GM21619 (cell line): ENCODE data around the gene MYO3B.
"Not testable (repeated sequence)": the region's sequence is repeated elsewhere in the genome, so short reads cannot be mapped to it uniquely, and the experiment has no call there.

Source experiments
- ATAC-seq: cut with Tn5 transposase; IDR thresholded peaks from one replicate; pipeline ENCODE4 v1.9.1; 2021; ENCODE audit not compliant: unreplicated experiment

Gene MYO3B

GRCh38 chr2:170586571-170587095 is 408.7 kb downstream of the MYO3B start:
- no peak for ATAC-seq

- no peak for ATAC-seq
Observed at GRCh38 chr2:170587117-170587516, 409.2 kb downstream of the MYO3B start.

GRCh38 chr2:170587922-170588321 is 410.0 kb downstream of the MYO3B start:
- no peak for ATAC-seq

- ATAC-seq, result no peak
Observed at GRCh38 chr2:170588729-170589128, 410.8 kb downstream of the MYO3B start.

- ATAC-seq, result no peak
Observed at GRCh38 chr2:170596576-170596975, 418.6 kb downstream of the MYO3B start.

- no peak for ATAC-seq
Observed at GRCh38 chr2:170598067-170598395, 420.1 kb downstream of the MYO3B start.

GRCh38 chr2:170601489-170601888 is 423.5 kb downstream of the MYO3B start:
- no peak for ATAC-seq

- no peak for ATAC-seq
Observed at GRCh38 chr2:170605862-170606261, 427.9 kb downstream of the MYO3B start.

- no peak for ATAC-seq
Observed at GRCh38 chr2:170607171-170607570, 429.2 kb downstream of the MYO3B start.

GRCh38 chr2:170610615-170611014 is 432.7 kb downstream of the MYO3B start:
- no peak for ATAC-seq

- ATAC-seq, result not testable (repeated sequence)
Observed at GRCh38 chr2:170618948-170619347, 441.0 kb downstream of the MYO3B start.

GRCh38 chr2:170635094-170635493 is 457.1 kb downstream of the MYO3B start:
- not testable (repeated sequence) for ATAC-seq

GRCh38 chr2:170639635-170640034 is 461.7 kb downstream of the MYO3B start:
- no peak for ATAC-seq

GRCh38 chr2:170641961-170642360 is 464.0 kb downstream of the MYO3B start:
- ATAC-seq, result no peak

- ATAC-seq, result no peak
Observed at GRCh38 chr2:170643346-170643745, 465.4 kb downstream of the MYO3B start.

GRCh38 chr2:170647741-170648436 is 469.9 kb downstream of the MYO3B start:
- no peak for ATAC-seq

- no peak for ATAC-seq
Observed at GRCh38 chr2:170651624-170652325, 473.8 kb downstream of the MYO3B start.

GRCh38 chr2:170652637-170653417 is 474.9 kb downstream of the MYO3B start:
- no peak for ATAC-seq

- ATAC-seq, result no peak
Observed at GRCh38 chr2:170656669-170657068, 478.7 kb downstream of the MYO3B start.

- no peak for ATAC-seq
Observed at GRCh38 chr2:170660409-170660808, 482.5 kb downstream of the MYO3B start.

- no peak for ATAC-seq
Observed at GRCh38 chr2:170665743-170666142, 487.8 kb downstream of the MYO3B start.

- ATAC-seq, result no peak
Observed at GRCh38 chr2:170669909-170670308, 492.0 kb downstream of the MYO3B start.
